Keratinocyte (primary cell): ENCODE data around the gene PPP2R5C. TPM values are rescaled to one million over a fixed set of nuclear protein-coding genes. Genes with fewer than 3 reads are reported as not detected.

Source experiments
- DNase-seq: peaks from one replicate; pipeline ENCODE4 v3.0.0-alpha.2; 2011; ENCODE audit warnings: low read depth, missing footprints, low spot score
- FAIRE-seq: peaks from 2 replicates; lab custom pipeline; 2011; peaks lifted over from hg19 to GRCh38; lab: Jason Lieb, UNC
- H2AFZ ChIP-seq: 2 replicates; pipeline ENCODE4 v1.6.0; 2012; ENCODE audit warnings: low read length, control low read depth, inconsistent platforms; ENCODE audit not compliant: control insufficient read depth
- H3K27ac ChIP-seq: 2 replicates; pipeline ENCODE4 v1.5.1; 2011; ENCODE audit warnings: low read length; ENCODE audit not compliant: control insufficient read depth, insufficient read depth
- H3K27me3 ChIP-seq: 3 replicates; pipeline ENCODE4 v1.6.0; 2011; ENCODE audit warnings: low read length; ENCODE audit not compliant: control insufficient read depth, insufficient read depth; ENCODE audit errors: extremely low read depth
- H3K36me3 ChIP-seq, 2 experiments: 2 replicates in 1 of 2; 3 replicates in 1 of 2; pipeline ENCODE4 v1.5.1; 2011; ENCODE audit warnings: low read length in 2 of 2, mild to moderate bottlenecking in 1 of 2; ENCODE audit not compliant: control insufficient read depth in 2 of 2, insufficient read depth in 2 of 2; ENCODE audit errors: extremely low read depth in 1 of 2
- H3K4me1 ChIP-seq: 3 replicates; pipeline ENCODE4 v1.5.1; 2011; ENCODE audit warnings: low read length; ENCODE audit not compliant: control insufficient read depth, insufficient read depth; ENCODE audit errors: extremely low read depth
- H3K4me2 ChIP-seq: 3 replicates; pipeline ENCODE4 v1.6.0; 2011; ENCODE audit warnings: low read depth, low read length; ENCODE audit not compliant: control insufficient read depth, insufficient read depth; ENCODE audit errors: extremely low read depth
- H3K4me3 ChIP-seq, 3 experiments: fragments of 200-600 bp in 1 of 3; sonication (generic) in 1 of 3; 2 replicates in 2 of 3; 3 replicates in 1 of 3; pipeline ENCODE4 v1.5.1; 2011 to 2016; ENCODE audit warnings: low read length in 3 of 3, mild to moderate bottlenecking in 3 of 3, control low read depth in 2 of 3, inconsistent platforms in 1 of 3, low read depth in 1 of 3, mixed read lengths in 1 of 3, mixed run types in 1 of 3, moderate library complexity in 1 of 3; ENCODE audit not compliant: control insufficient read depth in 2 of 3, insufficient read depth in 2 of 3; ENCODE audit errors: extremely low read depth in 1 of 3
- H3K79me2 ChIP-seq: 2 replicates; pipeline ENCODE4 v1.6.0; 2012; ENCODE audit warnings: low read length; ENCODE audit not compliant: control insufficient read depth, insufficient read depth
- H3K9ac ChIP-seq: 3 replicates; pipeline ENCODE4 v1.6.0; 2011; ENCODE audit warnings: low read length; ENCODE audit not compliant: control insufficient read depth, insufficient read depth; ENCODE audit errors: extremely low read depth
- H3K9me1 ChIP-seq: 3 replicates; pipeline ENCODE4 v1.6.0; 2011; ENCODE audit warnings: low read length; ENCODE audit not compliant: control insufficient read depth, insufficient read depth; ENCODE audit errors: extremely low read depth
- H3K9me3 ChIP-seq: 2 replicates; pipeline ENCODE4 v1.5.1; 2012; ENCODE audit warnings: low read depth, low read length; ENCODE audit not compliant: control insufficient read depth
- H4K20me1 ChIP-seq: 3 replicates; pipeline ENCODE4 v1.6.0; 2011; ENCODE audit warnings: low read length; ENCODE audit not compliant: control insufficient read depth, insufficient read depth; ENCODE audit errors: extremely low read depth
- EZH2 ChIP-seq: IDR thresholded peaks from one replicate; pipeline ENCODE4 v1.6.1; 2012; ENCODE audit warnings: inconsistent platforms, mild to moderate bottlenecking, low read length, moderate library complexity
- dilution Hi-C: fragments of 300-500 bp; cut with MboI; formaldehyde crosslinking; loops from one replicate; pipeline ENCODE4 v1.7.0; 2020; ENCODE audit warnings: low sequenced_read_pairs; ENCODE audit not compliant: extremely low pct_ligation_motif_present
- polyA plus RNA-seq, 5 experiments: library from polyadenylated mRNA; depleted of rRNA in 3 of 5; stranded (reverse) in 3 of 5; stranded (forward) in 1 of 5; unstranded in 1 of 5; fragments of >200 nt; gene quantifications; 1 replicate in 1 of 5; 2 replicates in 3 of 5; 3 replicates in 1 of 5; pipeline versions ENCODE4 v1.2.1 to v1.2.3, GENCODE V29; 2011 to 2012; ENCODE audit warnings: missing spikeins in 2 of 5, low read depth in 1 of 5, low replicate concordance in 1 of 5
- TF ChIP-seq, protein P1 (sequence below), 3 experiments: IDR thresholded peaks in 1 of 3; conservative IDR thresholded peaks in 1 of 3; optimal IDR thresholded peaks in 1 of 3; 2 replicates in 2 of 3; 3 replicates in 1 of 3; pipeline versions ENCODE3 to v1.5.1; 2011; ENCODE audit warnings: low read length in 3 of 3, mild to moderate bottlenecking in 3 of 3, moderate library complexity in 2 of 3, control low read depth in 1 of 3, inconsistent platforms in 1 of 3; ENCODE audit not compliant: insufficient read depth in 2 of 3; ENCODE audit errors: extremely low read depth in 1 of 3

Gene PPP2R5C
- polyA plus RNA-seq, 1 donor (not counting 4 experiments of a cell fraction or from before 2014, with no cell fraction given), result 105 TPM

DNA sequence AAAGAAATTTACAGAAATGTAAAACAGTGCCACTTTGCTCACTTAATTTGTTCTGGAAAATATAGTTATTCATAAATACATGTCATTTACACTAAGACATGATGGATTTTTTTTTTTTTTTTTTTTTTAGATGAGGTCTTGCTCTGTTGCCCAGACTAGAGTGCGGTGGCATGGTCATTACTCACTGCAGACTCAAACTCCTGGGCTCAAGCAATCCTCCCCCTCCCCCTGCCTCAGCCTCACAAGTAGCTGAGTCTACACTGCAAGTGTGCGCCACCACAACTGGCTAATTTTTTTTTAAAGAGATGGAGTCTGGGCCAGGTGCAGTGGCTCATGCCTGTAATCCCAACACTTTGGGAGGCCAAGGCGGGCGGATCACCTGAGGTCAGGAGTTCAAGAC, 101.2 kb downstream of the PPP2R5C start:
- Histone ChIP-seq H3K4me2 (no peak overlapping the region), H3K79me2 (peaks cover 22% of the 10 kb centered on the region), H4K20me1 (peaks cover 2% of the 10 kb centered on the region), H3K27me3 (no peaks in the 10 kb centered on the region), H3K9me1 (no peaks in the 10 kb centered on the region), H3K9me3 (no peaks in the 10 kb centered on the region), H3K4me3 (no peak overlapping the region), H3K36me3 (peaks cover 2 to 8% of the 10 kb centered on the region in 2 experiments), H2AFZ (no peak overlapping the region), H3K4me1 (no peaks in the 10 kb centered on the region), H3K9ac (no peak overlapping the region), H3K27ac (no peak overlapping the region)
- FAIRE-seq, result no peak
- DNase-seq, result no peak
- dilution Hi-C loops, result no loop called here
- no peak for TF ChIP-seq EZH2
- TF ChIP-seq, protein P1, sequence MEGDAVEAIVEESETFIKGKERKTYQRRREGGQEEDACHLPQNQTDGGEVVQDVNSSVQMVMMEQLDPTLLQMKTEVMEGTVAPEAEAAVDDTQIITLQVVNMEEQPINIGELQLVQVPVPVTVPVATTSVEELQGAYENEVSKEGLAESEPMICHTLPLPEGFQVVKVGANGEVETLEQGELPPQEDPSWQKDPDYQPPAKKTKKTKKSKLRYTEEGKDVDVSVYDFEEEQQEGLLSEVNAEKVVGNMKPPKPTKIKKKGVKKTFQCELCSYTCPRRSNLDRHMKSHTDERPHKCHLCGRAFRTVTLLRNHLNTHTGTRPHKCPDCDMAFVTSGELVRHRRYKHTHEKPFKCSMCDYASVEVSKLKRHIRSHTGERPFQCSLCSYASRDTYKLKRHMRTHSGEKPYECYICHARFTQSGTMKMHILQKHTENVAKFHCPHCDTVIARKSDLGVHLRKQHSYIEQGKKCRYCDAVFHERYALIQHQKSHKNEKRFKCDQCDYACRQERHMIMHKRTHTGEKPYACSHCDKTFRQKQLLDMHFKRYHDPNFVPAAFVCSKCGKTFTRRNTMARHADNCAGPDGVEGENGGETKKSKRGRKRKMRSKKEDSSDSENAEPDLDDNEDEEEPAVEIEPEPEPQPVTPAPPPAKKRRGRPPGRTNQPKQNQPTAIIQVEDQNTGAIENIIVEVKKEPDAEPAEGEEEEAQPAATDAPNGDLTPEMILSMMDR (optimal IDR thresholded peaks at IDR 0.05 in 1 of 3, IDR thresholded peaks at IDR 0.05 in 1 of 3, conservative IDR thresholded peaks at IDR 0.05 in 1 of 3; ENCODE audit: extremely low read depth in 1 of 3, insufficient read depth in 2 of 3, low read length in 3 of 3), result no peak

DNA sequence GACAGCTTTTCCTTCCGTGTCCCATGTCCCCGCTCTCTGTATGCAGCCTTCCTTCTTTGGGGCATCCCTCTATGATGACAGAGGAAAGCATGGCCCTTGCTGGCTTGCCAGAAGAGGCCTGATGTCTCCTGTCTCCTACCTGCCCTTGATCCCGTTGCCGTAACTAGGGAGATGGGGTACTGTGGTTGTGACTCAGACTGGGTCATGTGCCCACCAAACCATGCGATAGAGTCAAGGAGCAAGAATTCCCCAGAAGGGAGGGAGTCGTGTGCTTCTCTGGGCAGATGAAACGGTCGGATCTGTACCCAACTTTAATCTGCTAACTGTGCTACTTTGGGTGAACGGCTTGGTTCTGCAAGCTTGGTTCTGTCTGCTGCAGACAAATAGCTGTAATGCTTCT, 103.8 kb downstream of the PPP2R5C start:
- dilution Hi-C loops, result no loop called here
- Histone ChIP-seq H3K4me3 (no peak overlapping the region), H3K9me3 (no peaks in the 10 kb centered on the region)

More for the DNA sequence above, 103.8 kb downstream of the PPP2R5C start:
- no peak for FAIRE-seq
- DNase-seq, result no peak
- H3K9ac ChIP-seq, result no peak overlapping the region
- H3K4me2 ChIP-seq, result no peak overlapping the region
- no peaks in the 10 kb centered on the region for H3K4me1 ChIP-seq
- TF ChIP-seq EZH2, result no peak
- TF ChIP-seq, protein P1 (optimal IDR thresholded peaks at IDR 0.05 in 1 of 3, IDR thresholded peaks at IDR 0.05 in 1 of 3, conservative IDR thresholded peaks at IDR 0.05 in 1 of 3; ENCODE audit: extremely low read depth in 1 of 3, insufficient read depth in 2 of 3, low read length in 3 of 3), result no peak
- peaks cover 2% of the 10 kb centered on the region for H4K20me1 ChIP-seq
- no peak overlapping the region for H2AFZ ChIP-seq
- no peaks in the 10 kb centered on the region for H3K9me1 ChIP-seq
- H3K79me2 ChIP-seq, result peaks cover 26% of the 10 kb centered on the region
- H3K27me3 ChIP-seq, result no peaks in the 10 kb centered on the region
- no peak overlapping the region for H3K27ac ChIP-seq
- H3K36me3 ChIP-seq, result peaks cover 0 to 5% of the 10 kb centered on the region in 2 experiments
